B cell (primary cell): ENCODE data around the gene HLX.

ENCODE experiments used
- EZH2 ChIP-seq: IDR thresholded peaks from 2 replicates; pipeline ENCODE4 v1.6.1; 2012; ENCODE audit warnings: borderline replicate concordance, low read depth, mild to moderate bottlenecking, moderate library complexity, low read length; ENCODE audit not compliant: insufficient read depth, poor library complexity, severe bottlenecking
- TF ChIP-seq, protein P1 (sequence below): fragments of 200-600 bp; IDR thresholded peaks from one replicate; pipeline ENCODE4 v1.8.0; 2022; ENCODE audit warnings: antibody characterized with exemption, mild to moderate bottlenecking

DNA sequence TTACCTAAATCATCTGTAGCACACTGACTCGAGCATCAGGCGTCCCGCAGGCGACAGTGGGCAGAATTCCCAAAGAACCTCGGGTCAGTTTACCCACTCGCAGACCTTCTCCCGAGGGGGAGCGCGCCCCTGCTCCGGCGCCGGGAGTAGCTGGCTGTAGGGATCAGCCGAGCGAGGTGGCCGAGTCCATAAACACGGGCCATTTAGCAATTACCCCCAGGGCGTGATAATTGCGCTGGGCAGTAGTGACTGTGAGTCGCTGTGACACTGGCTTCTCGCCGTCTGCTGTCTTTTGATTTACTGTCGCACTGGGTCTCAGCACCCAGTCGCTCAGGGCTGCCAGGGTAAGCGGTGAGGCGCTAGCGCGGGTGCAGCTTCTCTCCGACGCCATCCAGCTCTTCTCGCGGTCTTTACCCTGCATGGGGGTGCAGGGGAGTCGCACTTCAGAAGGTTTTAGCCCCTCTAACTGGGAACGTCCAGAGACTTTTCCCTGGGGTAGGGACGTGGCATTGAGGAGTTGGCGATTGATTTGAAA is 16.2 kb downstream of the HLX start:
- TF ChIP-seq, protein P1, sequence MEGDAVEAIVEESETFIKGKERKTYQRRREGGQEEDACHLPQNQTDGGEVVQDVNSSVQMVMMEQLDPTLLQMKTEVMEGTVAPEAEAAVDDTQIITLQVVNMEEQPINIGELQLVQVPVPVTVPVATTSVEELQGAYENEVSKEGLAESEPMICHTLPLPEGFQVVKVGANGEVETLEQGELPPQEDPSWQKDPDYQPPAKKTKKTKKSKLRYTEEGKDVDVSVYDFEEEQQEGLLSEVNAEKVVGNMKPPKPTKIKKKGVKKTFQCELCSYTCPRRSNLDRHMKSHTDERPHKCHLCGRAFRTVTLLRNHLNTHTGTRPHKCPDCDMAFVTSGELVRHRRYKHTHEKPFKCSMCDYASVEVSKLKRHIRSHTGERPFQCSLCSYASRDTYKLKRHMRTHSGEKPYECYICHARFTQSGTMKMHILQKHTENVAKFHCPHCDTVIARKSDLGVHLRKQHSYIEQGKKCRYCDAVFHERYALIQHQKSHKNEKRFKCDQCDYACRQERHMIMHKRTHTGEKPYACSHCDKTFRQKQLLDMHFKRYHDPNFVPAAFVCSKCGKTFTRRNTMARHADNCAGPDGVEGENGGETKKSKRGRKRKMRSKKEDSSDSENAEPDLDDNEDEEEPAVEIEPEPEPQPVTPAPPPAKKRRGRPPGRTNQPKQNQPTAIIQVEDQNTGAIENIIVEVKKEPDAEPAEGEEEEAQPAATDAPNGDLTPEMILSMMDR = no peak
- TF ChIP-seq EZH2 = no peak
